Thyroid gland (tissue), 4 donors: ENCODE results near the gene MS4A3.

Experiments
- POLR2A ChIP-seq, 2 donors: fragments of 450-650 bp; IDR thresholded peaks; one replicate each; pipeline ENCODE4 v1.6.1; 2017; ENCODE audit warnings: antibody characterized with exemption in 2 of 2, mild to moderate bottlenecking in 2 of 2, moderate library complexity in 1 of 2
- TF ChIP-seq, protein P1 (sequence below), 6 experiments: fragments of 200-600 bp in 3 of 6; fragments of 450-650 bp in 3 of 6; sonication (generic) in 3 of 6; IDR thresholded peaks; one replicate each; pipeline ENCODE4 v1.5.1; 2016 to 2019; ENCODE audit warnings: antibody characterized with exemption in 6 of 6, mild to moderate bottlenecking in 2 of 6, inconsistent platforms in 1 of 6, moderate library complexity in 1 of 6

DNA sequence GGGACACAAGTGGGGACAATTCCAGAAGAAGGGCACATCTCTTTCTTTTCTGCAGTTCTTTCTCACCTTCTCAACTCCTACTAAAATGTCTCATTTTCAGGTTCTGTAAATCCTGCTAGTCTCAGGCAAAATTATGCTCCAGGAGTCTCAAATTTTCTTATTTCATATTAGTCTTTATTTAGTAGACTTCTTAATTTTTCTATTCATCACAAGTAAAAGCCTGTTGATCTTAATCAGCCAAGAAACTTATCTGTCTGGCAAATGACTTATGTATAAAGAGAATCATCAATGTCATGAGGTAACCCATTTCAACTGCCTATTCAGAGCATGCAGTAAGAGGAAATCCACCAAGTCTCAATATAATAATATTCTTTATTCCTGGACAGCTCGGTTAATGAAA, 31.9 kb downstream of the MS4A3 start, which contains the start of gene MS4A2:
- TF ChIP-seq POLR2A (IDR thresholded peaks at IDR 0.05) = no peak
- TF ChIP-seq, protein P1, sequence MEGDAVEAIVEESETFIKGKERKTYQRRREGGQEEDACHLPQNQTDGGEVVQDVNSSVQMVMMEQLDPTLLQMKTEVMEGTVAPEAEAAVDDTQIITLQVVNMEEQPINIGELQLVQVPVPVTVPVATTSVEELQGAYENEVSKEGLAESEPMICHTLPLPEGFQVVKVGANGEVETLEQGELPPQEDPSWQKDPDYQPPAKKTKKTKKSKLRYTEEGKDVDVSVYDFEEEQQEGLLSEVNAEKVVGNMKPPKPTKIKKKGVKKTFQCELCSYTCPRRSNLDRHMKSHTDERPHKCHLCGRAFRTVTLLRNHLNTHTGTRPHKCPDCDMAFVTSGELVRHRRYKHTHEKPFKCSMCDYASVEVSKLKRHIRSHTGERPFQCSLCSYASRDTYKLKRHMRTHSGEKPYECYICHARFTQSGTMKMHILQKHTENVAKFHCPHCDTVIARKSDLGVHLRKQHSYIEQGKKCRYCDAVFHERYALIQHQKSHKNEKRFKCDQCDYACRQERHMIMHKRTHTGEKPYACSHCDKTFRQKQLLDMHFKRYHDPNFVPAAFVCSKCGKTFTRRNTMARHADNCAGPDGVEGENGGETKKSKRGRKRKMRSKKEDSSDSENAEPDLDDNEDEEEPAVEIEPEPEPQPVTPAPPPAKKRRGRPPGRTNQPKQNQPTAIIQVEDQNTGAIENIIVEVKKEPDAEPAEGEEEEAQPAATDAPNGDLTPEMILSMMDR (IDR thresholded peaks at IDR 0.05) = no peak
